Esophagus muscularis mucosa (tissue), 4 donors: ENCODE measurements around the gene CNNM3.

Experiments used
- CTCF ChIP-seq, 3 experiments: fragments of 200-600 bp in 2 of 3; fragments of 450-650 bp in 1 of 3; sonication (generic) in 2 of 3; IDR thresholded peaks; one replicate each; pipeline ENCODE4 v1.5.1; 2017 to 2019; ENCODE audit warnings: antibody characterized with exemption in 3 of 3, mild to moderate bottlenecking in 2 of 3, moderate library complexity in 1 of 3
- EP300 ChIP-seq: sonication (generic); formaldehyde crosslinking; IDR thresholded peaks from one replicate; pipeline ENCODE4 v1.6.1; 2017; ENCODE audit warnings: antibody characterized with exemption
- POLR2A ChIP-seq: fragments of 450-650 bp; IDR thresholded peaks from one replicate; pipeline ENCODE4 v1.6.1; 2017; ENCODE audit warnings: antibody characterized with exemption, moderate library complexity, mild to moderate bottlenecking, low read depth
- POLR2AphosphoS5 ChIP-seq, 2 donors: sonication (generic); formaldehyde crosslinking; IDR thresholded peaks; one replicate each; pipeline ENCODE4 v1.6.1; 2017; ENCODE audit warnings: antibody characterized with exemption in 2 of 2

DNA sequence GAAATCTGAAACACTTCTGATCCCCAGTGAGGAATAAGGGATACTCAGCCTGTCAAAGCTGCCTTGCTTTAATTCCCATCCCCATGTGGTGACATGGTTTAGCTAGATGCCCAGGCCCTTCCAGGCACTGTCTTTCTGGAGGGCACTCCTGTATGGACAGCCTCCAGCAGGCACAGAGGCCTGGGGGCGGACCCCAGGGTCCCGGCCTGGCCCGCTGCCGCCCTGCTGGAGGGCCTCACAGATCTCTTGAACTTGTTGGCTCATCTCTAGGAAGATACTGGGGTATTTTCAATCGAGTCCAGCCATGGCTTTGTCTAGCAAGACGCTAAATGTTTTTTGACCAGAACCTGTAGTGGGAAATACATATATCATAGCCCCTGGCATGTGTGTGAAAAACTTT, 21.0 kb upstream of the CNNM3 start:
- TF ChIP-seq CTCF (IDR thresholded peaks at IDR 0.05) (no peak), POLR2A (no peak), POLR2AphosphoS5 (IDR thresholded peaks at IDR 0.05) (no peak), EP300 (no peak)
